GM21526 (cell line): ENCODE data around the gene OSBP2.

Source experiments
- ATAC-seq: cut with Tn5 transposase; IDR thresholded peaks from one replicate; pipeline ENCODE4 v1.9.1; 2021; ENCODE audit warnings: moderate library complexity; ENCODE audit not compliant: unreplicated experiment, low FRiP score

Gene OSBP2

GRCh38 chr22:30890686-30891442 lies 196.2 kb downstream of the OSBP2 start:
- no peak for ATAC-seq

GRCh38 chr22:30891443-30891755 lies 196.7 kb downstream of the OSBP2 start:
- ATAC-seq, result no peak

GRCh38 chr22:30891781-30892180 lies 197.1 kb downstream of the OSBP2 start:
- ATAC-seq, result no peak

GRCh38 chr22:30892286-30892685 lies 197.6 kb downstream of the OSBP2 start:
- no peak for ATAC-seq

- no peak for ATAC-seq
These were observed 198.1 kb downstream of the OSBP2 start for GRCh38 chr22:30892731-30893221.

GRCh38 chr22:30893434-30894370 lies 199.0 kb downstream of the OSBP2 start:
- no peak for ATAC-seq

- ATAC-seq, result no peak
These were observed 199.7 kb downstream of the OSBP2 start for GRCh38 chr22:30894371-30894740.

- ATAC-seq, result no peak
These were observed 208.1 kb downstream of the OSBP2 start for GRCh38 chr22:30902496-30903357.

GRCh38 chr22:30903876-30904460 lies 209.3 kb downstream of the OSBP2 start:
- no peak for ATAC-seq

GRCh38 chr22:30905696-30906341 lies 211.1 kb downstream of the OSBP2 start:
- no peak for ATAC-seq

- ATAC-seq, result no peak
These were observed 211.7 kb downstream of the OSBP2 start for GRCh38 chr22:30906411-30906810.

GRCh38 chr22:30906946-30907345 lies 212.3 kb downstream of the OSBP2 start:
- ATAC-seq, result no peak

GRCh38 chr22:30908051-30908461 lies 213.4 kb downstream of the OSBP2 start:
- no peak for ATAC-seq

GRCh38 chr22:30909306-30909705 lies 214.6 kb downstream of the OSBP2 start:
- no peak for ATAC-seq

GRCh38 chr22:30910358-30910757 lies 215.7 kb downstream of the OSBP2 start:
- no peak for ATAC-seq

- no peak for ATAC-seq
These were observed 224.1 kb downstream of the OSBP2 start for GRCh38 chr22:30918761-30919160.

- ATAC-seq, result no peak
These were observed 225.3 kb downstream of the OSBP2 start for GRCh38 chr22:30919973-30920372.

GRCh38 chr22:30920407-30920806 lies 225.7 kb downstream of the OSBP2 start:
- no peak for ATAC-seq

- no peak for ATAC-seq
These were observed 226.4 kb downstream of the OSBP2 start for GRCh38 chr22:30921108-30921507.

- no peak for ATAC-seq
These were observed 227.5 kb downstream of the OSBP2 start for GRCh38 chr22:30922151-30922611.
